GM15510 (cell line): Measurements from ENCODE around the gene KSR2.

Experiments
- POLR2A ChIP-seq: IDR thresholded peaks from 3 replicates; pipeline ENCODE4 v1.6.1; 2011; ENCODE audit warnings: borderline replicate concordance; ENCODE audit not compliant: insufficient read length; ENCODE audit errors: extremely low read depth

Gene KSR2

GRCh38 chr12:117829108-117829507, 139.7 kb downstream of the KSR2 start:
- TF ChIP-seq POLR2A: no peak

GRCh38 chr12:117827660-117828059, 141.1 kb downstream of the KSR2 start:
- TF ChIP-seq POLR2A: no peak

DNA sequence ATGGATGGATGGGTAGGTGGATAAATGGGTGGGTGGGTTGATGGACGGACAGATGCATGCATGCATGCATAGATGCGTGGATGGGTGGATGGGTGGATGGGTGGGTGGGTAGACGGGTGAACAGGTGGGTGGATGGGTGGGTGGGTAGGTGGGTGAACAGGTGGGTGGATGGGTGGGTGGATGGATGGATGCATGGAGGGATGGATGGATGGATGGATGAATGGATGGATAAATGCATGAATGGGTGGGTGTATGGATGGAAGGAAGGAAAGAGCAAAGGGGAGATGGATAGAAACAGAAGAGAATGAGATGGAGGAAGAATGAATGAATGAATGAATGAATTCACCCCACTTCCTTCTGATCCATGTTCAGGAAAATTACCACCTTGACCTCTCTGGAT, 143.0 kb downstream of the KSR2 start:
- no peak for TF ChIP-seq POLR2A

- no peak for TF ChIP-seq POLR2A
Observed at GRCh38 chr12:117821480-117822175, 147.2 kb downstream of the KSR2 start.

- no peak for TF ChIP-seq POLR2A
Observed at GRCh38 chr12:117820216-117820907, 148.4 kb downstream of the KSR2 start.

- TF ChIP-seq POLR2A: no peak
Observed at GRCh38 chr12:117819160-117819559, 149.6 kb downstream of the KSR2 start.

DNA sequence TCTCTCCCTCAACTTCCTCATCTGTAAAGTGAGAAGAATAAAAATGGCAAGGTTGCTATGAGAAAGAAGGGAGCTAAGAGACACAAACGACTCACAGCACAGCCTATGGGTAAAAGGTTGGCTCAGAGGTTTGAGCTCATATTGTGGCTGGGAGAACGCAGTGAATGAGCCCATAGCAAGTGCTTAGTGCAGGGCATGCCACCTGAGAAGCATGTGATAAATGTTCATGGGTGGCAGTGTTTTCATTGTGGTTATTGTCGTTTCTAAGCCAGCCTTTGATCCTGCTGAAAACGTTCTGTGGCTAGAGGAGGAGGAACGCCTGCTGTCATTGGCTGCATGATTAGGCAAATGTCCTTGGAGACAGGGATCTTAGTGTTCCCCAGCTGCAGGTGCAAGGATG, 150.4 kb downstream of the KSR2 start:
- no peak for TF ChIP-seq POLR2A

- no peak for TF ChIP-seq POLR2A
Observed at GRCh38 chr12:117809509-117809908, 159.3 kb downstream of the KSR2 start.

DNA sequence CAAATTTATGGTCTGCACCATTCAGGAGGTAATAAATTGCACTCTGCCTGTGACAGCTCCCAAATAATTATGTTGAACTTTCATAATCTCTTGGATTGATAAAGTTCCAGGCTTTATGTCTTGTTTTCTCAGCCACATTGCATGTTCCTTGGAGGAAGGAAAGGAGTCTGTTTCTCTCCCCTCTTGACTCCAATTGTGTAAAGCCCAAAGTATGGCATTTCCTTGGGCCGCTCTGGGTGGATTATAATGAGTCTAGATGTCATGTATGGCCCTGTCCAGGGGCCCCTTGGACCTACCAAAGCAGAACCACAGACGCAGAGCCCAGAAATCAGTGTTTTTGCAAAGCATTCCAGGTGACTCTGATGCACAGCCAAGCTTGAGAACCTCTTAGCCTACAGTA, 160.8 kb downstream of the KSR2 start:
- no peak for TF ChIP-seq POLR2A

- TF ChIP-seq POLR2A: no peak
Observed at GRCh38 chr12:117807355-117807754, 161.4 kb downstream of the KSR2 start.

- no peak for TF ChIP-seq POLR2A
Observed at GRCh38 chr12:117805865-117806264, 162.9 kb downstream of the KSR2 start.

GRCh38 chr12:117803001-117803400, 165.8 kb downstream of the KSR2 start:
- TF ChIP-seq POLR2A: no peak

GRCh38 chr12:117797202-117797601, 171.6 kb downstream of the KSR2 start:
- TF ChIP-seq POLR2A: no peak

DNA sequence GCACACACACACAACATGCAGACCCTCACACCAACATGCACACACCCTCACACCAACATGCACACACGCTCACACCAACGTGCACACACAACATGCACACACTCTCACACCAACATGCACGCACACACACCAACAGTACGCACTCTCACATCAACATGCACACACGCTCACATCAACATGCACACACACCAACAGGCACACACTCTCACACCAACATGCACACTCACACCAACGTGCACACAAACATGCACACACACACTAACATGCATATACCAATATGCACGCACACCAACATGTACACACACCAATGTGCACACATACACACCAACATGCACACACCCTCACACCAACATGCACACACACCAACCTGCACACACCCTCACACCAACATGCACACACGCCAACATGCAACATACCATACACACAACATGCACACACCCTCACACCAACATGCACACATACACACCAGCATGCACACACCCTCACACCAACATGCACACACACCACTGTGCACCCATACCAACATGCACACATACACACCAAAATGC, 175.8 kb downstream of the KSR2 start:
- TF ChIP-seq POLR2A: no peak

- no peak for TF ChIP-seq POLR2A
Observed at GRCh38 chr12:117792471-117792870, 176.3 kb downstream of the KSR2 start.

DNA sequence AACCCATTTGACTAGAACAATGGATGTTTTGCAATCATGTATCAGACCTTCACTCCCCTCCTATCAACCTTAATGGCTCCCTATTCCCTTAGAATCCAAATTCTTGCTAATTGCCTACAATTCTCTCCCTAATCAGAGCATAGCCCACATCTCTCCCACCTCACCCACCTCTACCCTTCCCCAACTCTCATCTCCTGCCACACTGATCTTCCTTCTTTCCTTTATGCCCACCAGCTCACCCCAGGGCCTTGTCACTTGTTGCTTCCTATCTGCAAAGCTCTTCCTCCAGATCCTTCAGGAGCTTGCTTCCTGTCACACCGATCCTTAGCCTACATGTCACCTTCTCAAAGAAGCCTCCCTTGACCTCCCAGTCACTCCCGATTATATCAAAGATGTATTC, 177.8 kb downstream of the KSR2 start:
- TF ChIP-seq POLR2A: no peak
